ENCODE results near the gene NEDD8.

GRCh38 chr14:24277071-24277470, 44.9 kb upstream of the NEDD8 start:
- TF ChIP-seq, protein P1, sequence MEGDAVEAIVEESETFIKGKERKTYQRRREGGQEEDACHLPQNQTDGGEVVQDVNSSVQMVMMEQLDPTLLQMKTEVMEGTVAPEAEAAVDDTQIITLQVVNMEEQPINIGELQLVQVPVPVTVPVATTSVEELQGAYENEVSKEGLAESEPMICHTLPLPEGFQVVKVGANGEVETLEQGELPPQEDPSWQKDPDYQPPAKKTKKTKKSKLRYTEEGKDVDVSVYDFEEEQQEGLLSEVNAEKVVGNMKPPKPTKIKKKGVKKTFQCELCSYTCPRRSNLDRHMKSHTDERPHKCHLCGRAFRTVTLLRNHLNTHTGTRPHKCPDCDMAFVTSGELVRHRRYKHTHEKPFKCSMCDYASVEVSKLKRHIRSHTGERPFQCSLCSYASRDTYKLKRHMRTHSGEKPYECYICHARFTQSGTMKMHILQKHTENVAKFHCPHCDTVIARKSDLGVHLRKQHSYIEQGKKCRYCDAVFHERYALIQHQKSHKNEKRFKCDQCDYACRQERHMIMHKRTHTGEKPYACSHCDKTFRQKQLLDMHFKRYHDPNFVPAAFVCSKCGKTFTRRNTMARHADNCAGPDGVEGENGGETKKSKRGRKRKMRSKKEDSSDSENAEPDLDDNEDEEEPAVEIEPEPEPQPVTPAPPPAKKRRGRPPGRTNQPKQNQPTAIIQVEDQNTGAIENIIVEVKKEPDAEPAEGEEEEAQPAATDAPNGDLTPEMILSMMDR (IDR thresholded peaks at IDR 0.05), result no peak
- TF ChIP-seq POLR2A (IDR thresholded peaks at IDR 0.05), result no peak

Data from uterus (tissue), 2 donors.